ENCODE data around the gene MAST4.

DNA sequence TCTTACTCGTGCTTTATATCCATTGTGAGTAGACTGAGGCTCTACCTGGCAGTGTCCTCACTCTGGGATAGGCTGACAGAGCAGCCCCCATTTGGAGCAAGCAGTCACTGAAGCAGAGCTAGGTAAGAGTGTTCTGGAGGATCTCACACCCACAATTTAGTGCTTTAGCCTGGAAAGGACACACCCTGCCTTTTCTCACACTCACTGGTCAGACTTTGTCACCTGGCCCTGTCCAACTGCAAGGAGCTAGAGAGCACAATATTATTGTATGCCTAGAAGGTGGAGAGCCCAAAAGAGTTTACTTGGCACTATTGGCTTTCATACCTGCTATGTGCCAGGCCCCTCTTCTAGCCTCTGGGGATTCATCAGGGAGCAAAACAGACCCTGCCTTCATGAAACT lies 141.9 kb downstream of the MAST4 start:
- TF ChIP-seq, protein P1, sequence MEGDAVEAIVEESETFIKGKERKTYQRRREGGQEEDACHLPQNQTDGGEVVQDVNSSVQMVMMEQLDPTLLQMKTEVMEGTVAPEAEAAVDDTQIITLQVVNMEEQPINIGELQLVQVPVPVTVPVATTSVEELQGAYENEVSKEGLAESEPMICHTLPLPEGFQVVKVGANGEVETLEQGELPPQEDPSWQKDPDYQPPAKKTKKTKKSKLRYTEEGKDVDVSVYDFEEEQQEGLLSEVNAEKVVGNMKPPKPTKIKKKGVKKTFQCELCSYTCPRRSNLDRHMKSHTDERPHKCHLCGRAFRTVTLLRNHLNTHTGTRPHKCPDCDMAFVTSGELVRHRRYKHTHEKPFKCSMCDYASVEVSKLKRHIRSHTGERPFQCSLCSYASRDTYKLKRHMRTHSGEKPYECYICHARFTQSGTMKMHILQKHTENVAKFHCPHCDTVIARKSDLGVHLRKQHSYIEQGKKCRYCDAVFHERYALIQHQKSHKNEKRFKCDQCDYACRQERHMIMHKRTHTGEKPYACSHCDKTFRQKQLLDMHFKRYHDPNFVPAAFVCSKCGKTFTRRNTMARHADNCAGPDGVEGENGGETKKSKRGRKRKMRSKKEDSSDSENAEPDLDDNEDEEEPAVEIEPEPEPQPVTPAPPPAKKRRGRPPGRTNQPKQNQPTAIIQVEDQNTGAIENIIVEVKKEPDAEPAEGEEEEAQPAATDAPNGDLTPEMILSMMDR (IDR thresholded peaks at IDR 0.05), result no peak
- TF ChIP-seq EZH2 (IDR thresholded peaks at IDR 0.05; ENCODE audit: borderline replicate concordance, insufficient read depth, low read depth, low read length, poor library complexity, severe bottlenecking), result no peak

All from B cell (primary cell).